NT2/D1 (cell line): ENCODE results near the gene CLUH.

Experiments
- DNase-seq: peaks from one replicate; pipeline ENCODE4 v3.0.0-alpha.2; 2011; ENCODE audit warnings: low read depth, low spot score
- H3K27me3 ChIP-seq: 2 replicates; pipeline ENCODE4 v1.6.0; 2011; ENCODE audit warnings: mild to moderate bottlenecking; ENCODE audit not compliant: insufficient read length, insufficient read depth
- H3K36me3 ChIP-seq: 2 replicates; pipeline ENCODE4 v1.6.1; 2011; ENCODE audit warnings: mild to moderate bottlenecking, low read length, mixed read lengths; ENCODE audit not compliant: insufficient read depth, insufficient read length
- H3K4me1 ChIP-seq: 2 replicates; pipeline ENCODE4 v1.5.1; 2011; ENCODE audit not compliant: insufficient read depth, insufficient read length
- H3K4me3 ChIP-seq: 2 replicates; pipeline ENCODE4 v1.5.1; 2011; ENCODE audit warnings: low read depth; ENCODE audit not compliant: insufficient read length
- H3K9ac ChIP-seq: 2 replicates; pipeline ENCODE4 v1.6.0; 2011; ENCODE audit warnings: low read depth; ENCODE audit not compliant: insufficient read length
- H3K9me3 ChIP-seq: 2 replicates; pipeline ENCODE4 v1.5.1; 2011; ENCODE audit warnings: mild to moderate bottlenecking, low read length; ENCODE audit not compliant: insufficient read depth
- SUZ12 ChIP-seq: IDR thresholded peaks from 2 replicates; pipeline ENCODE4 v1.6.1; 2011; ENCODE audit not compliant: insufficient read length, insufficient read depth; ENCODE audit errors: extremely low read depth
- YY1 ChIP-seq: IDR thresholded peaks from 2 replicates; pipeline ENCODE4 v1.6.1; 2011; ENCODE audit not compliant: insufficient read length, insufficient read depth
- ZNF274 ChIP-seq: IDR thresholded peaks from 2 replicates; pipeline ENCODE4 v1.6.1; 2011; ENCODE audit warnings: mild to moderate bottlenecking, low read depth, low read length

CLUH gene

GRCh38 chr17:2724784-2725164 is 13.2 kb upstream of the CLUH start:
- Histone ChIP-seq H3K27me3 (no peaks in the 10 kb centered on the region), H3K36me3 (no peaks in the 10 kb centered on the region), H3K4me3 (peak overlapping the region; percentile 59), H3K9me3 (no peaks in the 10 kb centered on the region), H3K4me1 (peaks cover 10% of the 10 kb centered on the region), H3K9ac (peak overlapping the region; percentile 85)
- TF ChIP-seq ZNF274 (no peak), SUZ12 (no peak), YY1 (no peak)
- peak; percentile 57 for DNase-seq

GRCh38 chr17:2723997-2724783 is 12.6 kb upstream of the CLUH start:
- peaks cover 10% of the 10 kb centered on the region for H3K4me1 ChIP-seq
- no peaks in the 10 kb centered on the region for H3K27me3 ChIP-seq
- H3K4me3 ChIP-seq: peak overlapping the region; percentile 59
- H3K36me3 ChIP-seq: no peaks in the 10 kb centered on the region
- H3K9ac ChIP-seq: peak overlapping the region; percentile 85
- TF ChIP-seq ZNF274 (no peak), SUZ12 (no peak), YY1 (no peak)
- DNase-seq: no peak
- H3K9me3 ChIP-seq: no peaks in the 10 kb centered on the region

- H3K4me1 ChIP-seq: peaks cover 10% of the 10 kb centered on the region
- H3K9me3 ChIP-seq: no peaks in the 10 kb centered on the region
- no peaks in the 10 kb centered on the region for H3K27me3 ChIP-seq
- TF ChIP-seq YY1 (no peak), ZNF274 (no peak), SUZ12 (no peak)
- peak overlapping the region; percentile 80 for H3K9ac ChIP-seq
- no peaks in the 10 kb centered on the region for H3K36me3 ChIP-seq
- DNase-seq: no peak
- peak overlapping the region; percentile 59 for H3K4me3 ChIP-seq
Observed at GRCh38 chr17:2723505-2723996, 12.0 kb upstream of the CLUH start.

GRCh38 chr17:2722611-2723010 is 11.0 kb upstream of the CLUH start:
- no peaks in the 10 kb centered on the region for H3K36me3 ChIP-seq
- H3K4me3 ChIP-seq: no peak overlapping the region
- H3K9ac ChIP-seq: peak overlapping the region; percentile 61
- no peaks in the 10 kb centered on the region for H3K9me3 ChIP-seq
- DNase-seq: no peak
- no peaks in the 10 kb centered on the region for H3K27me3 ChIP-seq
- H3K4me1 ChIP-seq: peaks cover 10% of the 10 kb centered on the region
- TF ChIP-seq SUZ12 (no peak), YY1 (no peak), ZNF274 (no peak)

- Histone ChIP-seq H3K36me3 (no peaks in the 10 kb centered on the region), H3K4me3 (no peak overlapping the region), H3K9me3 (no peaks in the 10 kb centered on the region), H3K27me3 (no peaks in the 10 kb centered on the region), H3K9ac (peak overlapping the region; percentile 4), H3K4me1 (peaks cover 10% of the 10 kb centered on the region)
- no peak for DNase-seq
- TF ChIP-seq ZNF274 (no peak), YY1 (no peak), SUZ12 (no peak)
Observed at GRCh38 chr17:2721603-2722002, 10.0 kb upstream of the CLUH start.

GRCh38 chr17:2719861-2720260 is 8.3 kb upstream of the CLUH start:
- Histone ChIP-seq H3K4me3 (no peak overlapping the region), H3K27me3 (no peaks in the 10 kb centered on the region), H3K4me1 (peaks cover 8% of the 10 kb centered on the region), H3K36me3 (no peaks in the 10 kb centered on the region), H3K9ac (no peak overlapping the region), H3K9me3 (no peaks in the 10 kb centered on the region)
- TF ChIP-seq SUZ12: no peak
- peak; percentile 31; the same call in 1 of the 2 replicates for TF ChIP-seq ZNF274
- no peak for TF ChIP-seq YY1
- DNase-seq: no peak

- TF ChIP-seq SUZ12: no peak
- TF ChIP-seq YY1: no peak
- no peak for TF ChIP-seq ZNF274
Observed at GRCh38 chr17:2718150-2718938, 6.8 kb upstream of the CLUH start.

More at GRCh38 chr17:2718150-2718938, 6.8 kb upstream of the CLUH start:
- H3K9ac ChIP-seq: no peak overlapping the region
- H3K4me1 ChIP-seq: peaks cover 8% of the 10 kb centered on the region
- no peak overlapping the region for H3K4me3 ChIP-seq
- no peaks in the 10 kb centered on the region for H3K36me3 ChIP-seq
- no peak for DNase-seq
- no peaks in the 10 kb centered on the region for H3K9me3 ChIP-seq
- no peaks in the 10 kb centered on the region for H3K27me3 ChIP-seq
